Activated CD8-positive, alpha-beta T cell treated with anti-CD3 and anti-CD28 coated beads for 36 hours (primary cell): ENCODE data around the gene ATP5PD. TPM values are rescaled to one million over a fixed set of nuclear protein-coding genes. Genes with fewer than 3 reads are reported as not detected.

Experiments used
- ATAC-seq: fragments of 200-7000 bp; cut with Tn5 transposase; one replicate; pipeline ENCODE4 v1.10.0; 2021; ENCODE audit warnings: mild to moderate bottlenecking, moderate library complexity
- CTCF ChIA-PET: fragments of 350-600 bp; sonication (Branson Sonifier 250); formaldehyde crosslinking; loops from one replicate; lab custom pipeline; 2021; ENCODE audit warnings: antibody characterized with exemption; lab: Charles Lee
- POLR2A ChIA-PET: fragments of 350-600 bp; sonication (Branson Sonifier 250); formaldehyde crosslinking; loops from one replicate; lab custom pipeline; 2021; ENCODE audit warnings: antibody characterized with exemption; lab: Charles Lee
- DNase-seq: peaks from one replicate; pipeline ENCODE4 v3.0.0-alpha.2; 2020
- H3K27ac Mint-ChIP-seq: one replicate; pipeline ENCODE4 v1.8.0; 2021; ENCODE audit warnings: mild to moderate bottlenecking, mixed read lengths
- H3K27me3 Mint-ChIP-seq: one replicate; pipeline ENCODE4 v1.8.0; 2021; ENCODE audit warnings: mixed read lengths
- H3K36me3 Mint-ChIP-seq: one replicate; pipeline ENCODE4 v1.8.0; 2021; ENCODE audit warnings: low read depth, mixed read lengths
- H3K4me1 Mint-ChIP-seq: one replicate; pipeline ENCODE4 v1.8.0; 2021; ENCODE audit warnings: low read depth, mixed read lengths
- H3K4me3 Mint-ChIP-seq: one replicate; pipeline ENCODE4 v1.8.0; 2021; ENCODE audit warnings: mild to moderate bottlenecking, moderate library complexity, mixed read lengths
- H3K9me3 Mint-ChIP-seq: one replicate; pipeline ENCODE4 v1.8.0; 2021; ENCODE audit warnings: mixed read lengths
- intact Hi-C: fragments of 100-400 bp; cut with micrococcal nuclease; formaldehyde crosslinking; loops from one replicate; pipeline ENCODE4 v1.10.0; 2022
- total RNA-seq, 2 experiments: library from RNA; stranded (reverse); gene quantifications; one replicate each; pipeline ENCODE4 v1.2.3, GENCODE V29; 2021
- TF ChIP-seq, protein P1 (sequence below): fragments of 200-600 bp; IDR thresholded peaks from one replicate; pipeline ENCODE4 v1.8.0; 2022; ENCODE audit warnings: antibody characterized with exemption, mild to moderate bottlenecking

ATP5PD gene
- total RNA-seq, 2 experiments from 2014 or later, result 177 to 183 TPM

DNA sequence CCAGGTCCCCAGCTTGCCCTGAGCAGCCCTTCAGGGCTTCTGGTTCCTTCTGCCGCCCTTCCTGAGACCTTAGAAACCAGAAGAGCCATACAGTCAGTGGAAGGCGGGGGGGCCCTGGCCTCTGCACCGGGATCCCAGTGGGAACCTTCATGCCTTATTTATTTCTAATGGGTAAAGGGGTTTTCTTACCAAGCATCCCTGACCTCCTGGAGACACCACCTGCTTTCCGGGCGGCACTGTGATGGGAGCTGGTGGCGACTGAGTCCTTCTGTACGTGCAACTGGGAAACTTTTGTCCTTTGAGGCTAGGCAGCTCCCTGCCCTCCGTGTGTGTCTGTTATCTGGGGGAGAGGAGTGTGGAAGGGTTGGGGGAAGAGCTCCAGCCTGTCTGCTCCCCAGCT lies 41.5 kb downstream of the ATP5PD start:
- Mint-ChIP-seq H3K9me3 (no peaks in the 10 kb centered on the region), H3K4me3 (no peak overlapping the region), H3K27me3 (no peaks in the 10 kb centered on the region), H3K4me1 (peaks cover 4% of the 10 kb centered on the region), H3K36me3 (no peaks in the 10 kb centered on the region), H3K27ac (no peak overlapping the region)
- intact Hi-C loops, result no loop called here
- TF ChIP-seq, protein P1, sequence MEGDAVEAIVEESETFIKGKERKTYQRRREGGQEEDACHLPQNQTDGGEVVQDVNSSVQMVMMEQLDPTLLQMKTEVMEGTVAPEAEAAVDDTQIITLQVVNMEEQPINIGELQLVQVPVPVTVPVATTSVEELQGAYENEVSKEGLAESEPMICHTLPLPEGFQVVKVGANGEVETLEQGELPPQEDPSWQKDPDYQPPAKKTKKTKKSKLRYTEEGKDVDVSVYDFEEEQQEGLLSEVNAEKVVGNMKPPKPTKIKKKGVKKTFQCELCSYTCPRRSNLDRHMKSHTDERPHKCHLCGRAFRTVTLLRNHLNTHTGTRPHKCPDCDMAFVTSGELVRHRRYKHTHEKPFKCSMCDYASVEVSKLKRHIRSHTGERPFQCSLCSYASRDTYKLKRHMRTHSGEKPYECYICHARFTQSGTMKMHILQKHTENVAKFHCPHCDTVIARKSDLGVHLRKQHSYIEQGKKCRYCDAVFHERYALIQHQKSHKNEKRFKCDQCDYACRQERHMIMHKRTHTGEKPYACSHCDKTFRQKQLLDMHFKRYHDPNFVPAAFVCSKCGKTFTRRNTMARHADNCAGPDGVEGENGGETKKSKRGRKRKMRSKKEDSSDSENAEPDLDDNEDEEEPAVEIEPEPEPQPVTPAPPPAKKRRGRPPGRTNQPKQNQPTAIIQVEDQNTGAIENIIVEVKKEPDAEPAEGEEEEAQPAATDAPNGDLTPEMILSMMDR, result no peak
- ATAC-seq (no peak), DNase-seq (no peak)
- CTCF ChIA-PET, result interaction anchor here (1.4 to 10.9 kb wide), 2 partner anchors 17 to 44 kb away, joined by 3 to 122 read pairs; no protein-coding TSS in a partner anchor
- POLR2A ChIA-PET, result interaction anchor here (0.6 kb wide), 1 partner anchor 573 kb away, joined by 3 read pairs; no protein-coding TSS in a partner anchor

DNA sequence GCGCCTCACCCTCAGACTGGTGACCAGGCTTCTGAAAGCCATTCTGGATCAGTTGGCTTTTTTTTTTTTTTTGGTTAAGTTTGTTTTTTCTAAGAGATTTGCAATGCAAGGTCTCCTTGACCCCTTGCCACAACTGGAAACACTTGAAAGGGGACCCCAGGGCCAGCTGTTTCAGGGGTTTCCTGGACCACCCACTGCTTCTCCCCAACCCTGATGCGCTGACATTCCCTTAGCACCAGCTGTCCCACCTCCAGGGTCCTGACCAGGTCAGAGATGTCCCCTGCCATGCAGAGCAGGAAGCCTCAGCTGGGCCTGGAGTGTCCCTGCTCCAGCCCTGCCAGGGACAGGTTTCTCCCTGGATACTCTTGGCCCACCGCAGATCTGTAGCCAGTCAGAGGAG lies 42.4 kb downstream of the ATP5PD start:
- no peaks in the 10 kb centered on the region for H3K9me3 Mint-ChIP-seq
- no peak for DNase-seq
- H3K27ac Mint-ChIP-seq, result no peak overlapping the region
- ChIA-PET POLR2A (interaction anchor here (1.2 kb wide), 1 partner anchor 8 kb away, joined by 6 read pairs; the partner anchor contains the start of gene MRPL58), CTCF (interaction anchor here (0.8 to 10.9 kb wide), 3 partner anchors 8 to 43 kb away, joined by 3 to 122 read pairs (median 5); partner anchors contain the start of gene MRPL58)
- TF ChIP-seq, protein P1, result no peak
- no peak overlapping the region for H3K4me3 Mint-ChIP-seq
- H3K36me3 Mint-ChIP-seq, result no peaks in the 10 kb centered on the region
- intact Hi-C loops, result no loop called here
- ATAC-seq, result no peak
- no peaks in the 10 kb centered on the region for H3K27me3 Mint-ChIP-seq
- H3K4me1 Mint-ChIP-seq, result peaks cover 4% of the 10 kb centered on the region

DNA sequence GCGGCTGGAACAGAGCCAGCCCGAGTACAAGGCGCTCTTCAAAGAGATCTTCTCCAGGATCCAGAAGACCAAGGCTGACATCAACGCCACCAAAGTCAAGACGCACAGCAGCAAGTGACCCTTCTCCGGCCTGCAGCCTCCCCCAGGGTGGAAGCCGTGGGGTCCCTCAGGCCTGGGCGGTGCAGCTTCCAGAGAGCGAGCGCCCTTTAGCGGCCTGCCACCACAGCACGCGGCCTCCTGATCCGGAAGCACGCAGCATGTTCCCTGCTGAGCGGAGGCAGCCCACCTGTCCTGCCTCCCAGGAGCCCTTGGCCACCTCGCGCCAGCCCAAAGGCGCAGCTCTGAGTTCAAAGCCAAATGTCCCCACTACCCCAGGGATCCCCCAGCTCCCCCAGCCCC lies 42.8 kb downstream of the ATP5PD start:
- H3K27me3 Mint-ChIP-seq, result no peaks in the 10 kb centered on the region
- ATAC-seq, result no peak

DNA sequence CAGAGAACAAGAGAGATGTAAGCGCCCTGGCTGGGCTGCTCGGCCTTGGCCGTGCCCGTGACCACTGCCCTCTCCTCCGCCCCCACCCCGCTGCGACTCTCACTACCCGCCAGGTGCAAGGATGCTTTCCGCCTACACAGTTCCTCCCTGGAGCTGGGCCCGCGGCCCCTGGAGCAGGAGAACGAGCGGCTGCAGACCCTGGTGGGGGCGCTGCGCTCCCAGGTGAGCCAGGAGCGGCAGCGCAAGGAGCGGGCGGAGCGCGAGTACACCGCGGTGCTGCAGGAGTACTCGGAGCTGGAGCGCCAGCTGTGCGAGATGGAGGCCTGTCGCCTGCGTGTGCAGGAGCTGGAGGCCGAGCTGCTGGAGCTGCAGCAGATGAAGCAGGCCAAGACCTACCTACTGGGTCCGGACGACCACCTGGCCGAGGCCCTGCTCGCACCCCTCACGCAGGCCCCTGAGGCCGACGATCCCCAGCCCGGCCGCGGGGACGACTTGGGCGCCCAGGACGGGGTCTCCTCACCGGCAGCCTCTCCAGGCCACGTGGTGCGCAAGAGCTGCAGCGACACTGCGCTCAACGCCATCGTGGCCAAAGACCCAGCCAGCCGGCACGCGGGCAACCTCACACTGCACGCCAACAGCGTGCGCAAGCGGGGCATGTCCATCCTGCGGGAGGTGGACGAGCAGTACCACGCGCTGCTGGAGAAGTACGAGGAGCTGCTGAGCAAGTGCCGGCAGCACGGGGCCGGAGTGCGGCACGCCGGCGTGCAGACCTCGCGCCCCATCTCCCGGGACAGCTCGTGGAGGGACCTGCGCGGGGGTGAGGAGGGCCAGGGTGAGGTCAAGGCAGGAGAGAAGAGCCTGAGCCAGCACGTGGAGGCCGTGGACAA lies 43.5 kb downstream of the ATP5PD start:
- no peaks in the 10 kb centered on the region for H3K36me3 Mint-ChIP-seq
- DNase-seq (no peak), ATAC-seq (no peak)
- no peaks in the 10 kb centered on the region for H3K27me3 Mint-ChIP-seq
- ChIA-PET POLR2A (interaction anchor here (1.0 to 1.2 kb wide), 2 partner anchors 9 kb away, joined by 6 read pairs; partner anchors contain the start of gene MRPL58), CTCF (interaction anchor here (1.7 to 10.9 kb wide), 3 partner anchors 9 to 212 kb away, joined by 5 to 122 read pairs (median 6); partner anchors contain the start of gene MRPL58)
- no peaks in the 10 kb centered on the region for H3K9me3 Mint-ChIP-seq
- H3K27ac Mint-ChIP-seq, result no peak overlapping the region
- TF ChIP-seq, protein P1, result no peak
- H3K4me1 Mint-ChIP-seq, result peaks cover 7% of the 10 kb centered on the region
- intact Hi-C loops, result no loop called here
- H3K4me3 Mint-ChIP-seq, result no peak overlapping the region

More for the DNA sequence above, 42.8 kb downstream of the ATP5PD start:
- no peak for DNase-seq
- TF ChIP-seq, protein P1, result no peak
- Mint-ChIP-seq H3K4me3 (no peak overlapping the region), H3K4me1 (peaks cover 4% of the 10 kb centered on the region), H3K36me3 (no peaks in the 10 kb centered on the region), H3K9me3 (no peaks in the 10 kb centered on the region), H3K27ac (no peak overlapping the region)
- POLR2A ChIA-PET, result interaction anchor here (1.2 kb wide), 1 partner anchor 8 kb away, joined by 6 read pairs; the partner anchor contains the start of gene MRPL58
- intact Hi-C loops, result no loop called here
- CTCF ChIA-PET, result interaction anchor here (0.8 to 10.9 kb wide), 3 partner anchors 8 to 42 kb away, joined by 3 to 122 read pairs (median 5); partner anchors contain the start of gene MRPL58
